Measurements from ENCODE around the gene BACH2. TPM values are rescaled to one million over a fixed set of nuclear protein-coding genes. Genes with fewer than 3 reads are reported as not detected.

Gene BACH2
- total RNA-seq, 1 donor: 0.27 TPM

- no peak for DNase-seq (ENCODE audit: low read depth)
- no peak for TF ChIP-seq CTCF (IDR thresholded peaks at IDR 0.05; ENCODE audit: insufficient read depth, low read length)
- no peak overlapping the region for H3K4me3 ChIP-seq (ENCODE audit: low read depth, low read length)
These were observed 170.5 kb downstream of the BACH2 start for GRCh38 chr6:90126181-90126580.

- no peak for TF ChIP-seq CTCF (IDR thresholded peaks at IDR 0.05; ENCODE audit: insufficient read depth, low read length)
- H3K4me3 ChIP-seq (ENCODE audit: low read depth, low read length): no peak overlapping the region
- no peak for DNase-seq (ENCODE audit: low read depth)
These were observed 171.7 kb downstream of the BACH2 start for GRCh38 chr6:90124874-90125510.

DNA sequence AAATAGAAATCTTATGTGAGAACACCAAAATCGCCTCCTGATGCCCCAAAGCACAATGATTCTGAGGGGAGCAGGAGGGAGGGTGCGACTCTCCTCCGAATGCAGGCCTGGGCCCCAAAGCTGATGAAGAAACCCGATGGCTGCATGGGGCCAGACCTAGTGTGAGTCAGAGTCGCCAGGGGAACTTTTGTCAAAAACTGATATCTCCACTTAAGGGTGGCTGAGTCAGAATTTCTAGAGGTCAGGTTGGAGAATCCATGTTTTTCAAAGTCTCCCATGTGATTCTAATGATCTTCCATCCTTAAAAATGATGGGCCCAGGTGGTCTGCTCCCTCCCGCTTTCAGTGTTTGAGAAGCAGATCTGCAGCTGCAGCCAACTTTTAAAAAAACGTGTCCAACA lies 172.8 kb downstream of the BACH2 start:
- no peak for TF ChIP-seq CTCF (IDR thresholded peaks at IDR 0.05; ENCODE audit: insufficient read depth, low read length)
- DNase-seq (ENCODE audit: low read depth): no peak
- no peak overlapping the region for H3K4me3 ChIP-seq (ENCODE audit: low read depth, low read length)

GRCh38 chr6:90121982-90122381 lies 174.7 kb downstream of the BACH2 start:
- DNase-seq (ENCODE audit: low read depth): no peak
- H3K4me3 ChIP-seq (ENCODE audit: low read depth, low read length): no peak overlapping the region
- no peak for TF ChIP-seq CTCF (IDR thresholded peaks at IDR 0.05; ENCODE audit: insufficient read depth, low read length)

GRCh38 chr6:90120327-90120726 lies 176.3 kb downstream of the BACH2 start:
- TF ChIP-seq CTCF (IDR thresholded peaks at IDR 0.05; ENCODE audit: insufficient read depth, low read length): no peak
- no peak for DNase-seq (ENCODE audit: low read depth)
- H3K4me3 ChIP-seq (ENCODE audit: low read depth, low read length): no peak overlapping the region

- no peak overlapping the region for H3K4me3 ChIP-seq (ENCODE audit: low read depth, low read length)
- no peak for DNase-seq (ENCODE audit: low read depth)
- TF ChIP-seq CTCF (IDR thresholded peaks at IDR 0.05; ENCODE audit: insufficient read depth, low read length): no peak
These were observed 177.0 kb downstream of the BACH2 start for GRCh38 chr6:90119618-90120017.

DNA sequence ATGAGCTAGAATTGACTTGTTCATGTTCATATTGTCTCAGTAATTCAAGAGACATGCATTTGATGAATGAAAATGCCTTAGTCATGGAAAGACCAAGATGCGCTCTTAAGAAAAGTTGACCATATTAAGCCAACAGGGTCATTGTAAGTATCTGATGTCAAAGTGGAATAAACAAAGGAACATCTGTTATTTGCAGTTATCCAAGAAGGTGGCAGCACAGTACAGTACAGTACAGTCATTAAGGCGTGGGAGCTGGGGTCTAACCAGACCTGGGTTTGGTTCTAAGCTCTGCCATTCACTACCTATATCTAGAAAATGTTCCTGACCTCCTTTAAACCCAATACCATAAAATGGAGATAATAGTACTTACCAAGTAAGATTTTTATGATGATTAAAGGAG lies 178.1 kb downstream of the BACH2 start:
- no peak overlapping the region for H3K4me3 ChIP-seq (ENCODE audit: low read depth, low read length)
- TF ChIP-seq CTCF (IDR thresholded peaks at IDR 0.05; ENCODE audit: insufficient read depth, low read length): no peak
- DNase-seq (ENCODE audit: low read depth): no peak
